Suprapubic skin (tissue), 4 donors: ENCODE results near the gene MFAP2.

Experiments used
- POLR2A ChIP-seq, 2 donors: fragments of 450-650 bp; IDR thresholded peaks; one replicate each; pipeline ENCODE4 v1.6.1; 2017; ENCODE audit warnings: antibody characterized with exemption in 2 of 2, mild to moderate bottlenecking in 2 of 2, moderate library complexity in 2 of 2
- POLR2AphosphoS5 ChIP-seq, 3 donors: sonication (generic); formaldehyde crosslinking; IDR thresholded peaks; one replicate each; pipeline ENCODE4 v1.6.1; 2017; ENCODE audit warnings: antibody characterized with exemption in 3 of 3
- TF ChIP-seq, protein P1 (sequence below), 2 donors: fragments of 200-600 bp in 1 of 2; fragments of 450-650 bp in 1 of 2; sonication (generic) in 1 of 2; IDR thresholded peaks; one replicate each; pipeline ENCODE4 v1.5.1; 2016 to 2019; ENCODE audit warnings: antibody characterized with exemption in 2 of 2, mild to moderate bottlenecking in 1 of 2, moderate library complexity in 1 of 2

DNA sequence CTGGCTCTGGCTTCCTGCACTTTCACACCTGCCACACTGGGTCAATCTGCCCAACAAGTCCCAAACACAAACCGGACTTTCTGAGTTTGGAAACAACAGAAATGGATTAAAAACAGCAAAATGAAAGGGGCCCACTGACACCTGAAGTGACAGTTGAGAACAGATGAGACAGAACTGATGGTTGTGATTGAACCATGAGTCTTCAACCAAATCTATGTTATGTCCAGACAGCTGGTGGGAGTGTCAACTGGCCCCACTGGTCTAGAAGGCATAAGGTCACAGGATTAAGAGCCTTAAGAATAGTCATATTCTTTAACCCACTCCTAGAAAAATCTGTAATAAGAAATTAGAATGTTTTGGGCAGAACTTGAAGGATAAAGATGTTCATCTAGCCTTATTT lies 44.3 kb upstream of the MFAP2 start:
- TF ChIP-seq POLR2AphosphoS5 (IDR thresholded peaks at IDR 0.05) (no peak), POLR2A (IDR thresholded peaks at IDR 0.05) (no peak)
- TF ChIP-seq, protein P1, sequence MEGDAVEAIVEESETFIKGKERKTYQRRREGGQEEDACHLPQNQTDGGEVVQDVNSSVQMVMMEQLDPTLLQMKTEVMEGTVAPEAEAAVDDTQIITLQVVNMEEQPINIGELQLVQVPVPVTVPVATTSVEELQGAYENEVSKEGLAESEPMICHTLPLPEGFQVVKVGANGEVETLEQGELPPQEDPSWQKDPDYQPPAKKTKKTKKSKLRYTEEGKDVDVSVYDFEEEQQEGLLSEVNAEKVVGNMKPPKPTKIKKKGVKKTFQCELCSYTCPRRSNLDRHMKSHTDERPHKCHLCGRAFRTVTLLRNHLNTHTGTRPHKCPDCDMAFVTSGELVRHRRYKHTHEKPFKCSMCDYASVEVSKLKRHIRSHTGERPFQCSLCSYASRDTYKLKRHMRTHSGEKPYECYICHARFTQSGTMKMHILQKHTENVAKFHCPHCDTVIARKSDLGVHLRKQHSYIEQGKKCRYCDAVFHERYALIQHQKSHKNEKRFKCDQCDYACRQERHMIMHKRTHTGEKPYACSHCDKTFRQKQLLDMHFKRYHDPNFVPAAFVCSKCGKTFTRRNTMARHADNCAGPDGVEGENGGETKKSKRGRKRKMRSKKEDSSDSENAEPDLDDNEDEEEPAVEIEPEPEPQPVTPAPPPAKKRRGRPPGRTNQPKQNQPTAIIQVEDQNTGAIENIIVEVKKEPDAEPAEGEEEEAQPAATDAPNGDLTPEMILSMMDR (IDR thresholded peaks at IDR 0.05) = no peak
